IMR-90 (cell line): ENCODE measurements around the gene DSCAML1.

ENCODE experiments used
- CHD1 ChIP-seq: IDR thresholded peaks from 2 replicates; pipeline ENCODE4 v1.6.1; 2012; ENCODE audit warnings: low read depth, low read length, improper control_type of control experiment
- CTCF ChIP-seq: conservative IDR thresholded peaks from 2 replicates; pipeline ENCODE4 v1.5.1; 2012; ENCODE audit warnings: mild to moderate bottlenecking, low read depth, low read length, improper control_type of control experiment
- MAFK ChIP-seq: IDR thresholded peaks from 2 replicates; pipeline ENCODE4 v1.6.1; 2012; ENCODE audit warnings: low read depth, low read length, improper control_type of control experiment
- POLR2A ChIP-seq: IDR thresholded peaks from 2 replicates; pipeline ENCODE4 v1.6.1; 2012; ENCODE audit warnings: mild to moderate bottlenecking, low read depth, low read length
- RFX5 ChIP-seq: IDR thresholded peaks from 2 replicates; pipeline ENCODE4 v1.8.0; 2012; ENCODE audit warnings: low read depth, mild to moderate bottlenecking, low read length, moderate library complexity
- SMC3 ChIP-seq: fragments of 150-350 bp; IDR thresholded peaks from 2 replicates; pipeline ENCODE4 v1.6.1; 2016; ENCODE audit warnings: low read depth, mild to moderate bottlenecking, antibody characterized with exemption, low read length, moderate library complexity

- TF ChIP-seq CTCF (no peak), CHD1 (no peak), RFX5 (no peak), POLR2A (no peak), MAFK (no peak), SMC3 (no peak)
Measured at GRCh38 chr11:117838901-117839300, 41.9 kb upstream of the DSCAML1 start.
